Measurements from ENCODE around the gene CTXND2.
"Not testable (repeated sequence)": the region's sequence is repeated elsewhere in the genome, so short reads cannot be mapped to it uniquely, and the experiment has no call there.

Gene CTXND2

GRCh38 chr1:150887018-150887417, at the start of gene CTXND2:
TSS of gene CTXND2 (plus strand) at chr1:150887136. CDS start at chr1:150912315, 25,179 bp downstream.
- no peak for DNase-seq

GRCh38 chr1:150840850-150841249, 46.1 kb upstream of the CTXND2 start:
- DNase-seq = not testable (repeated sequence)

GRCh38 chr1:150841626-150842025, 45.3 kb upstream of the CTXND2 start:
- no peak for DNase-seq

GRCh38 chr1:150842343-150842742, 44.6 kb upstream of the CTXND2 start:
- no peak for DNase-seq

- no peak for DNase-seq
Observed at GRCh38 chr1:150842964-150843363, 44.0 kb upstream of the CTXND2 start.

GRCh38 chr1:150843474-150843873, 43.5 kb upstream of the CTXND2 start:
- no peak for DNase-seq

GRCh38 chr1:150846473-150847146, 40.3 kb upstream of the CTXND2 start:
- no peak for DNase-seq

- not testable (repeated sequence) for DNase-seq
Observed at GRCh38 chr1:150850801-150851362, 36.1 kb upstream of the CTXND2 start.

GRCh38 chr1:150852734-150853133, 34.2 kb upstream of the CTXND2 start:
- not testable (repeated sequence) for DNase-seq

GRCh38 chr1:150863724-150864123, 23.2 kb upstream of the CTXND2 start:
- no peak for DNase-seq

GRCh38 chr1:150864200-150864599, 22.7 kb upstream of the CTXND2 start:
- not testable (repeated sequence) for DNase-seq

- DNase-seq = no peak
Observed at GRCh38 chr1:150869683-150870082, 17.3 kb upstream of the CTXND2 start.

- no peak for DNase-seq
Observed at GRCh38 chr1:150872572-150872971, 14.4 kb upstream of the CTXND2 start.

GRCh38 chr1:150873521-150873920, 13.4 kb upstream of the CTXND2 start:
- DNase-seq = no peak

GRCh38 chr1:150874455-150875196, 12.3 kb upstream of the CTXND2 start:
- DNase-seq = no peak

- DNase-seq = no peak
Observed at GRCh38 chr1:150875197-150876118, 11.5 kb upstream of the CTXND2 start.

- no peak for DNase-seq
Observed at GRCh38 chr1:150876119-150876454, 10.8 kb upstream of the CTXND2 start.

GRCh38 chr1:150878931-150879330, 8.0 kb upstream of the CTXND2 start:
- DNase-seq = not testable (repeated sequence)

GRCh38 chr1:150881331-150882070, 5.4 kb upstream of the CTXND2 start:
- no peak for DNase-seq

GRCh38 chr1:150883121-150883520, 3.8 kb upstream of the CTXND2 start:
- DNase-seq = not testable (repeated sequence)

GRCh38 chr1:150888727-150889126, 1.8 kb downstream of the CTXND2 start:
- no peak for DNase-seq

GRCh38 chr1:150890033-150890416, 3.1 kb downstream of the CTXND2 start:
- no peak for DNase-seq

All from 8988T (cell line).